ENCODE measurements around the gene ABTB2. TPM values are rescaled to one million over a fixed set of nuclear protein-coding genes. Genes with fewer than 3 reads are reported as not detected.

ABTB2 gene
- total RNA-seq, 6 experiments from 2014 or later: 6.0 to 14.9 (median 10.0) TPM

DNA sequence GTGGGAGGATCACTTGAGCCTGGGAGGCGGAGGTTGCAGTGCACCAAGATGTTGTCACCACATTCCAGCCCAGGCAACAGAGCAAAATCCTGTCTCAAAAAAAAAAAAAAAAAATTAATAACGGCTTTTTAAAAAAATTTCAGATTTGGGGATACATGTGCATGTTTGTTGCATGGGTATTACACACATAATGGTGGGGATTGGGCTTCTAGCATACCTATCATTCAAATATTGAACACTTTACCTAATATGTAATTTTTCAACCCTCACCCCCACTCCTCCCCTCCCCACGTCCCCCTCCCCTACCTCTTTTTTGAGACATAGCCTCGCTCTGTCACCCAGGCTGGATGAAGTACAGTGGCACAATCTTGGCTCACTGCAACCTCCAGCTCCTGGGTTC lies 40.1 kb downstream of the ABTB2 start:
- H3K36me3 ChIP-seq: no peaks in the 10 kb centered on the region
- TF ChIP-seq, protein P1, sequence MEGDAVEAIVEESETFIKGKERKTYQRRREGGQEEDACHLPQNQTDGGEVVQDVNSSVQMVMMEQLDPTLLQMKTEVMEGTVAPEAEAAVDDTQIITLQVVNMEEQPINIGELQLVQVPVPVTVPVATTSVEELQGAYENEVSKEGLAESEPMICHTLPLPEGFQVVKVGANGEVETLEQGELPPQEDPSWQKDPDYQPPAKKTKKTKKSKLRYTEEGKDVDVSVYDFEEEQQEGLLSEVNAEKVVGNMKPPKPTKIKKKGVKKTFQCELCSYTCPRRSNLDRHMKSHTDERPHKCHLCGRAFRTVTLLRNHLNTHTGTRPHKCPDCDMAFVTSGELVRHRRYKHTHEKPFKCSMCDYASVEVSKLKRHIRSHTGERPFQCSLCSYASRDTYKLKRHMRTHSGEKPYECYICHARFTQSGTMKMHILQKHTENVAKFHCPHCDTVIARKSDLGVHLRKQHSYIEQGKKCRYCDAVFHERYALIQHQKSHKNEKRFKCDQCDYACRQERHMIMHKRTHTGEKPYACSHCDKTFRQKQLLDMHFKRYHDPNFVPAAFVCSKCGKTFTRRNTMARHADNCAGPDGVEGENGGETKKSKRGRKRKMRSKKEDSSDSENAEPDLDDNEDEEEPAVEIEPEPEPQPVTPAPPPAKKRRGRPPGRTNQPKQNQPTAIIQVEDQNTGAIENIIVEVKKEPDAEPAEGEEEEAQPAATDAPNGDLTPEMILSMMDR (IDR thresholded peaks at IDR 0.05): no peak
- no peak for TF ChIP-seq POLR2A (IDR thresholded peaks at IDR 0.05)
- no peak for DNase-seq
- intact Hi-C loops (cut with DNase I): no loop called here
- peaks cover 0 to 76% (median 28%) of the 10 kb centered on the region in 4 donors for H3K4me1 ChIP-seq
- no peak for ATAC-seq
- H3K4me3 ChIP-seq: no peak overlapping the region
- 83% methylated on average over 4 of the region's 4 CpGs for WGBS (ENCODE audit: insufficient coverage, low coverage, low lambda C conversion rate, missing lambda C conversion rate)
- no peaks in the 10 kb centered on the region for H3K9me3 ChIP-seq
- peak overlapping the region; percentile 66 to 89 (median 83) for H3K27ac ChIP-seq
- no peaks in the 10 kb centered on the region for H3K27me3 ChIP-seq

DNA sequence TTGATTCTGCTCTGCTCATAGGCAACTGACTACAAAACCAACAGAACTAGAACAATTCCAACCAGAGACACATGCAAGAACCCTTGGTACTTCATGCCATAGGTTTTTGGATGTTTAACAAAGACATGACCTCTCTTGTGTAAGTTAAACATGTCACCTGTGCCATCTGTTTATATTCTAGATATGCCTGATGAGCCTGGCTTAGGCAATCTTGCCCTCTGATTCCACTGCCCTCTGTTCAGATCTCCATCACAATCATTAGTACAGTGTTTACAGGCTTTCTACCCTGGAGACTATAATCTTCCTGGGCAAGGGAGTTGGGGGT lies 40.8 kb downstream of the ABTB2 start:
- no peaks in the 10 kb centered on the region for H3K36me3 ChIP-seq
- peak; percentile 71 to 88 (median 80) for ATAC-seq
- TF ChIP-seq POLR2A (IDR thresholded peaks at IDR 0.05): no peak
- no peaks in the 10 kb centered on the region for H3K27me3 ChIP-seq
- intact Hi-C loops (cut with DNase I): no loop called here
- H3K4me3 ChIP-seq: no peak overlapping the region
- H3K4me1 ChIP-seq: peaks cover 0 to 76% (median 31%) of the 10 kb centered on the region in 4 donors
- DNase-seq: peak in 1 of 3 donors; percentile 82
- H3K9me3 ChIP-seq: no peaks in the 10 kb centered on the region
- H3K27ac ChIP-seq: peak overlapping the region; percentile 66 to 89 (median 83)

DNA sequence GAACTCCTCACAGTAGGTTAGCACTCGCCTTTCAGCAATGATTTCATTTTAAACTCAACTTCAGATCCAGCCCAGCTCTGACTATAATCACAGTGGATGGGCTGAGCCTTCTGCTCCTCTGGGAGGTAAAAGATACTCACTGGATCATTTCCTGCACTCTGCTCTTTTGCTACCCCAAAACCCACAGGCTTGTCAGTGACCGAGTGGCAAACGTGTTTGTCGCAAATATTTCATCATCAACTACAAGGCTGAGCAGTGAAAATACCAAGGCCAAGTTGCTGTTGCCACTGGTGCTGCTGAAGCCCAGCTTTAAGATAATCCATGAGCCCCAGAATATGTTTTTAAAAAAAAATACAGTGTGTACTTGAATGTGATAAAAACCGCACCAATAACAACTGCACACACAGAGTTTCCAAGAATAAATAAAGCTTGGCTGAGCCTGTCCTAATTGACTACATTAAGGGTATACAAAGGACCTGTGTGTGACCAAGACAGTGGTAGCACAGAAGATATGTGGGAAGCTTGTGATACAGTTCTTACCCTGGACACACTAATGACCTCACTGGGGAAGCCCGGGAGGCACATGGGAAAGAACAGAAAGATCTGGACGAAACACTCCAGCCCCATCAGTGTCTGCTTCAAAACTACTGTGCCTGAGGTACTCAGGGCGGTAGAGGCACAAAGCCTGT lies 41.3 kb downstream of the ABTB2 start:
- H3K27ac ChIP-seq: peak overlapping the region; percentile 40 to 89 (median 66)
- no peaks in the 10 kb centered on the region for H3K27me3 ChIP-seq
- no peak for TF ChIP-seq POLR2A (IDR thresholded peaks at IDR 0.05)
- TF ChIP-seq, protein P1 (IDR thresholded peaks at IDR 0.05): no peak
- WGBS (ENCODE audit: insufficient coverage, low coverage, low lambda C conversion rate, missing lambda C conversion rate): 29% methylated on average over 6 of the region's 8 CpGs
- no peaks in the 10 kb centered on the region for H3K36me3 ChIP-seq
- H3K4me1 ChIP-seq: peaks cover 0 to 76% (median 31%) of the 10 kb centered on the region in 4 donors
- intact Hi-C loops (cut with DNase I): no loop called here
- DNase-seq (no peak), ATAC-seq (peak; percentile 15 to 32 (median 26))
- H3K4me3 ChIP-seq: no peak overlapping the region
- H3K9me3 ChIP-seq: no peaks in the 10 kb centered on the region

DNA sequence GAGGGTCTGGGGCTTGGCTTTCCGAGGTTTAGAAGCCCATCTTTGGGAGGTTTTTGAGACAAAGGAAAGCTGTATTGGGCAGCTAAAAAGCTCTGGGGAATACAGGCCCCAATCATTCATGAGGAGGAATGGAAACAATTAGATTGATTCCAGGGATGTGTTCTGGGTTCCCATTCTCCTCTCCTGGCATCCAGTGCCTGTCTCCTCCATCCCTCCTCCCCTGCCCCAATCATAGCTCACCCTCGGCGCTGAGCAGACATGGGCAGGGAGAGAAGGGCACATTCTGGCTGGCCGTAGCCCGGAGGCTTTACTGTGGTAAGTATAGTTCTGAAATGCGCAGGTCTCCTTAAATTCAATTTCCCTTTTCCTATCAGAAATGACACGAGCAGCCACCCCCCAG lies 42.4 kb downstream of the ABTB2 start:
- no peak for TF ChIP-seq POLR2A (IDR thresholded peaks at IDR 0.05)
- TF ChIP-seq, protein P1 (IDR thresholded peaks at IDR 0.05): no peak
- no peak overlapping the region for H3K4me3 ChIP-seq
- peaks cover 0 to 74% (median 31%) of the 10 kb centered on the region in 4 donors for H3K4me1 ChIP-seq
- intact Hi-C loops (cut with DNase I): no loop called here
- ATAC-seq (no peak), DNase-seq (no peak)
- H3K9me3 ChIP-seq: no peaks in the 10 kb centered on the region
- peak overlapping the region in 2 of 3 donors; percentile 66 to 89 for H3K27ac ChIP-seq
- H3K36me3 ChIP-seq: no peaks in the 10 kb centered on the region
- WGBS (ENCODE audit: insufficient coverage, low coverage, low lambda C conversion rate, missing lambda C conversion rate): 85% methylated on average over 5 of the region's 7 CpGs
- no peaks in the 10 kb centered on the region for H3K27me3 ChIP-seq

DNA sequence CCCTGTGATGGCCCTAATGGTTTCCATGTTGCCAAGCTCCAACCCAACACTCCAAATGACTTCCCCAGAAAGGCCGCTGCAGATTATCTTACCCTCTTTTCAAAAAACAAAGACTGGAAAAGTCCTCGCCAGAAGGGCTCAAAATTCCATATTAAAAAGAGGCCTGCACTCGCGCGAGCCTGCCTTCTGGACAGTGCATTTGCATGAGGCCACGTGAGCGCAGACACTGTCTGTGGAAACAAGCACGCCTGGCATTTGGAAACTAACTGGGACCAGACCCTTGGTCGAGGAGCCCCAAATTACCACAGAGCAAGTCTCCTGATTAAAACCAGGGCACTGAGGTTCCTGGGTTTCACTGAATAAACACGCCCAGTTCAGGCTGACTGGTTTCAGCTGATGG lies 42.9 kb downstream of the ABTB2 start:
- TF ChIP-seq, protein P1 (IDR thresholded peaks at IDR 0.05): no peak
- TF ChIP-seq POLR2A (IDR thresholded peaks at IDR 0.05): no peak
- H3K27ac ChIP-seq: peak overlapping the region in 2 of 3 donors; percentile 66 to 89
- no peaks in the 10 kb centered on the region for H3K27me3 ChIP-seq
- H3K4me1 ChIP-seq: peaks cover 0 to 74% (median 31%) of the 10 kb centered on the region in 4 donors
- no peak for ATAC-seq
- H3K9me3 ChIP-seq: no peaks in the 10 kb centered on the region
- WGBS (ENCODE audit: insufficient coverage, low coverage, low lambda C conversion rate, missing lambda C conversion rate): 80% methylated on average over 1 of the region's 10 CpGs
- no peak overlapping the region for H3K4me3 ChIP-seq
- no peaks in the 10 kb centered on the region for H3K36me3 ChIP-seq
- DNase-seq: no peak
- intact Hi-C loops (cut with DNase I): no loop called here

All from right lobe of liver (tissue), 6 donors.